Mononuclear cell (primary cell): ENCODE results near the gene CLIC4. TPM values are rescaled to one million over a fixed set of nuclear protein-coding genes. Genes with fewer than 3 reads are reported as not detected.
"Not testable (repeated sequence)": the region's sequence is repeated elsewhere in the genome, so short reads cannot be mapped to it uniquely, and the experiment has no call there.

Experiments
- H3K27me3 ChIP-seq: 2 replicates; pipeline ENCODE4 v1.6.0; 2011; ENCODE audit warnings: low read length, control low read depth; ENCODE audit not compliant: insufficient read depth
- H3K4me1 ChIP-seq: 2 replicates; pipeline ENCODE4 v1.5.1; 2011; ENCODE audit warnings: mild to moderate bottlenecking, low read length, control low read depth; ENCODE audit not compliant: insufficient read depth
- H3K4me3 ChIP-seq: 2 replicates; pipeline ENCODE4 v1.5.1; 2011; ENCODE audit warnings: mild to moderate bottlenecking, low read length, moderate library complexity
- H3K9me3 ChIP-seq: 2 replicates; pipeline ENCODE4 v1.5.1; 2011; ENCODE audit warnings: low read depth, mild to moderate bottlenecking, control low read depth, low read length
- total RNA-seq: library from RNA; depleted of rRNA; stranded (reverse); fragments of >200 nt; gene quantifications from one replicate; pipeline ENCODE4 v1.2.3, GENCODE V29; 2012

Gene CLIC4
- total RNA-seq, 1 donor: 42.8 TPM

DNA sequence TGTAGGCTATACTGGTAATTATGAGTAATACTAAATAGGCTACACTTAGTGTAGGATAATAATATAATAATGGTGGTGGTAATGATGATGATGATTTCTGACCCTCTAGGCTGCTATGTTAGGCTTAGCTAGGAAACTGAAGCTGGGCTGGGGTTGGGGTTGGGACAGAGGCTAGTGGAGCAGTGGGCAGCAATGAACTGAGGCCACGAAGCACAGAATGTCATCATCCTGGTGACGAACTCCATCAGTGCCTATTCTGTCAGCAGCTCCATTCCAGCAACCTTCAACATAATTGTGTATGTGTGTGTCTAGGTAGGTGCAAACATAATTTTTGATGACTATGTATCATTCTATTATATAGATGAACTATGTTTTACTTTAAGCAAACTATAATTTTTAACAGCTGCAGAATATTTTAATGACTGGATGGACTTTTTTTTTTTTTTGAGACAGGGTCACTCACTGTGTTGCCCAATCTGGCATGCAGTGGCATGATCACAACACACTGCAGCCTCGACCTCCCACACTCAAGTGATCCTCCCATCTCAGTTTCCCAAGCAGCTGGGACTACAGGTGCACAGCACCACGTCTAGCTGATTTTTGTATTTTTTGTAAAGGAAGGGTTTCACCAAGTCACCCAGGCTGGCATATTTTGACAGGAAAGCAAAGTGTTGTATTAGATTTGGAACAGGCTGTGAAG is 12.9 kb upstream of the CLIC4 start:
- Histone ChIP-seq H3K4me1 (peaks cover 36% of the 10 kb centered on the region), H3K9me3 (no peaks in the 10 kb centered on the region), H3K27me3 (no peaks in the 10 kb centered on the region), H3K4me3 (no peak overlapping the region)

DNA sequence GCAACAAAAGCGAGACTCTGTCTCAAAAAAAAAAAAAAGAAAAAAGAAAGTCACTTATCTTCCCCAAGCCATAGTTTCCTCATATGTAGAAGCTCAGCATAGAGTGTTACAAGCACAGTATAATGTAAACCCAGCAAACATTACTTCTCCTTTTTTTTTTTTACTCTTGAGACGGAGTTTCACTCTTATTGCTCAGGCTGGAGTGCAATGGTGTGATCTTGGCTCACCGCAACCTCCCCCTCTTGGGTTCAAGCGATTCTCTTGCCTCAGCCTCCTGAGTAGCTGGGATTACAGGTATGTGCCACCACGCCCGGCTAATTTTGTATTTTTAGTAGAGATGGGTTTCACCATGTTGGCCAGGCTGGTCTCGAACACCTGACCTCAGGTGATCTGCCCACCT is 11.9 kb upstream of the CLIC4 start:
- peaks cover 35% of the 10 kb centered on the region for H3K4me1 ChIP-seq
- H3K27me3 ChIP-seq, H3K4me3 ChIP-seq, H3K9me3 ChIP-seq: not testable (repeated sequence)

DNA sequence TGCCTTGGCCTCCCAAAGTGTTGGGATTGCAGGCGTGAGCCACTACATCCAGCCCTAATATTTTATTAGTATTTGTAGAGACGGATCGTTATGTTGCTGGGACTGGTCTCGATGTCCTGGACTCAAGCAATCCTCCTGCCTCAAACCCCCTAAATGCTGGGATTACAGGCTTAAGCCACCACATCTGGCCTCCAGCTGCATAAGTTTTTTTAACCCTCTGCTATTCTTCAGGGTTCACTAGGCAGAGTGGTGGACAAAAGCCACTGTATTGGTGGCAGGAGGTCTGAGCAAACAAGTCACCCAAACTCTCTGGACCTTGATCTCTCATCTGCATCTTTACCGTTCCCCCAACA is 10.1 kb upstream of the CLIC4 start:
- Histone ChIP-seq H3K9me3 (no peaks in the 10 kb centered on the region), H3K27me3 (no peaks in the 10 kb centered on the region), H3K4me1 (peaks cover 35% of the 10 kb centered on the region), H3K4me3 (no peak overlapping the region)

DNA sequence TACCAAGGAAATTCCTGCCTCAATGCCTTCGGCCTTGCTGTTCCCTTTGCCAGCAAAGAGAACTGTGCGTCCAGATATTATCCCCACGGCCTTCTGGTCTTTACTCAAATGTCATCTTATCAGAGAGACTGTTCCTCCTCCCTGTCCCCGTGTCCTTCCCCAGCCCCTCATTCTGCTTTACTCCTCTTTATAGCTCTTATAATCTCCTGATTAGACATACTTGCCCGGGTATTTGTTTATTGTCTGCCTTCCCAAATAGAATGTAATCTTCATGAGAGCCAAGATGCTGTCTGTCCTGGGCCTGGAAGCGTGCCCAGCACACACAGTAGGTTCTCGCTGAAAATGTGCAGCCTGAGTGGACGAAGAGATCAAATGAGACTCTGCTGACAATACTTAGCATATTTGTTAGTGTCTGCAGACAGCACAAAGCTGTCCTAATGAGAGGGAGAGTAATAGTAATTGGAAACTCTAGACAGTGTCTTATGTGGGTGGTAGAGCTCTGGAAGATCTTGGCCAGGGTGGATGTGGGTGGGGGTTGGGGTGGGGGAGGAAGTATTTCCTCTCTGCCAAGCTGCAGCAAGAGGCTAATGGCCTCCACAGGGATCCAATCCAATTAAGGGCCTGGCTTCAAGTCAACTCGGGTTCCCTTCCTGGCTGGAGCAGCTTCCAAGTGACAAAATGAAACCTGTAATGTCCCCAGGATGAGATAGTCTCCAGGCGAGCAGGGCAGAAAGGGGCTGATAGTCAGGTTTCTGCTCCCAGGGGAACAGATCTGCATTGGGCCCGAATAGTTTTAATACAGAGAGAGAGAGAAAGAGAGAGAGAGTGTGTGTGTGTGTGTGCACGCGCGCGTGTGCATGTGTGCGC is 9.5 kb upstream of the CLIC4 start:
- Histone ChIP-seq H3K27me3 (no peaks in the 10 kb centered on the region), H3K9me3 (no peaks in the 10 kb centered on the region), H3K4me1 (peaks cover 35% of the 10 kb centered on the region), H3K4me3 (no peak overlapping the region)

DNA sequence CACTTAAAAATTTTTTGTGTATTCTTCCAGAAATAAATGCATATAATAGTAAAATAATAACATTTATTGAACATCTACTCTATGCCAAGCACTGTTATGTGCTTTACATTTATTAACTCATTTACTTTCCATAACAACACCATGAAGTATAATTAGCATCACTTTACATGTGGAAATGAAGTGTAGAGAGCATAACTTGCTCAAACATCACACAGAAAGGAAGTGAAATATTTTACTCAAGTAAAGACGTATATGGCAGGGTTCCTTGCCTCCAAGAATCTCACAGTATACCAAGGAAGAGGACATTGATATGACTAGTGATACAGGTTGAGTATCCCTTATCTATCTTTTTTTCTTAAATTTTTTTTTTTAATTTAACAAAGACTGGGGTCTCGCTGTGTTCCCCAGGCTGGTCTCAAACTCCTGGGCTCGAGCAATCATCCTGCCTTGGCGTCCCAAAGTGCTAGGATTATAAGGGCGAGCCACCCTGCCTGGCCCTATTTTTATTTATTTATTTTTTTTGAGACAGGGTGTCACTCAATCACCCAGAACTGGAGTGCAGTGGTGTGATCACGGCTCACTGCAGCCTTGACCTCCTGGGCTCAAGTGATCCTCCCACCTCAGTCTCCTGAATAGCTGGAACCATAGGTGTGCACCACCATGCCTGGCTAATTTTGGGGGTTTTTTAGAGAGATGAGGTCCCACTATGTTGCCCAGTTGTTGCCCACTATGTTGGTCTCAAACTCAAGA is 7.7 kb upstream of the CLIC4 start:
- peaks cover 42% of the 10 kb centered on the region for H3K4me1 ChIP-seq
- H3K27me3 ChIP-seq: no peaks in the 10 kb centered on the region
- H3K4me3 ChIP-seq: no peak overlapping the region

DNA sequence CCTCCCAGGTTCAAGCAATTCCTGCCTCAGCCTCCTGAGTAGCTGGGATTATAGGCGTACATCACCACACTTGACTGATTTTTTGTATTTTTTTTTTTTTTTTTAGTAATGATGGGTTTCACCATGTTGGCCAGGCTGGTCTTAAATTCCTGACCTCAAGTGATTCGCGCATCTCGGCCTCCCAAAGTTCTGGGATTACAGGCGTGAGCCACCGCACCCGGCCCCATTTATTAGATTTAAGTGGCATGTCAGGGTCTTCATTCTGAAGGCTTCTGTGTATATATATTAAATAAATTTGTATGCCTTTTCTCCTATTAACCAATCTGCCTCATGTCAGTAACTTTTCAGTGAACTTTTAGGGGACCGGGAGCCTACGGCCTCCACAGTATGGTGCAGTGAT is 6.0 kb upstream of the CLIC4 start:
- Histone ChIP-seq H3K4me1 (peaks cover 42% of the 10 kb centered on the region), H3K27me3 (no peaks in the 10 kb centered on the region), H3K4me3 (no peak overlapping the region), H3K9me3 (no peaks in the 10 kb centered on the region)

More for the DNA sequence above, 7.7 kb upstream of the CLIC4 start:
- H3K9me3 ChIP-seq: no peaks in the 10 kb centered on the region

DNA sequence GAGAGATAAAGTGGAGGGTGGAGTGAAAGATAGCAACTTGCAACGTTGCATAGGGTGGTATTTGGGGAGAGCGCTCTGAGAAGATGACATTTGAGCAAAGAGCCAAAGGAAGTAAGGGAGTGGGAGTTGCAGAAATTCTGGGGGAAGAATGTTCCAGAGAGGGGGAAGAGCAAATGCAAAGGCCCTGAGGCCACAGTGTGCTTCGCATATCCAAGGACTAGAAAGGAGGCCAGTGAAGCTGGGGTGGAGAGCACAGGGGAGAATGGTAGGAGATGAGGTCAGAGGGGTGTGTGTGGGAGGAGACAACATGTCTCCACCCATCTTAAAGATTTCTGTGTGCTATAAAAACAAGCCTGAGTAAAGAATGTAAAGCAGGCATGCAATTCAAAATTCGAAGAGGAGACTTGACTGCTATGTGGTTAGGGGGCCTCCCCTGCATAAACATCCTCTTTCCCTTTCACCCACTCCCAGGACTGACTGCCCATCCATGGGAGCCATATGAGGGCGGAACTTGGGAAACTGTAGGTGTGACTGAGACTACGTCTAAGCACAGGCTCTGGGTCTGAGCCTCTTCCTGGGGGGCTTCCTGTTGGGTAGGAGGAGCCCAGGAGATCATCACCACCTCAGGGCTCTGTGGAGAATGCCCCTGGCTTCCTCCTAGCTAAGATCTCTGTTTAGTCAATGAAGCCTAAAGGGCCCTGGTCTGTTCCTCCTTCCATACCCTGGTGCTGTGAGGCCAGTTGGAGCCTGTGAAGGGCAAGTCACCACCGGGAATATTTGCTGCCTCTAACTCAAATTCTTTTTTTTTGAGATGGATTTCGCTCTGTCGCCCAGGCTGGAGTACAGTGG is 2.9 kb upstream of the CLIC4 start:
- H3K9me3 ChIP-seq: no peaks in the 10 kb centered on the region
- no peaks in the 10 kb centered on the region for H3K27me3 ChIP-seq
- peaks cover 43% of the 10 kb centered on the region for H3K4me1 ChIP-seq
- no peak overlapping the region for H3K4me3 ChIP-seq

DNA sequence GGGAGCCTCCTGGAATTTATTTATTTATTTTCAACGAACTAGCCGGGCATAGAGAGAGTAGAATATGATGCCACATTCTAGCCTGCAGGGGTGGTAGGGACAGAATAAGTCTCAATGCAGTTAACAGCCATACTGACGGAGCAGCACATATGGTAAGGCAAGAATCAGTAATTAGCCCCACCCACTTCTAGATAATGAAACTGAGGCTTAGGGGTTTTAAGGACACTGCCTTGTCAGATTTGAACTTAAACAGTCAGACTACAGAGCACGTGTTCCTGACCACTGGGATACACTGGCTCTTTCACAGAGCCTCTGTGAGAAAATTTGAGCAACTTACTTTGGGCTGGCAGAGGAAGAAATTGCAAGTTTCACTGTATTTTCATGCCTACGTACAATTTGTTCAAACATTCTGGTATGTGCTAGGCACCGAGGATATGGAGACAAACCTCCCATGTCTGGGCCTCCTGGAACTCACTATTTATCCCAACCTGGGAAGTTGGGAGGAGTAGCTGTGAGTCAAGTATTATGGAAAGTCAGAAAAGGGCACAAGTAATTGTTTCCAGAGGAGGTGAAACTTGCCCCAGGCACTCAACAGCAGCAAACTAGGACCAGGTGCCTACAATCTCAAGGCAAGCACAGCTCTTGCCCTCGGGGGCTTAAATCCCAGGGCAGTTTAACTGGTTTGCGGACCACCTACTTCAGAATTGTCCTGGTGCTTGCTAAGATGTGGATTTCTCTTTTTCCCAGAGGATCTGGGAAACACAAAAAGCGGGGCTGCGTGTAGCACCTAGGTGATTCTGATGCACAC is 1.6 kb upstream of the CLIC4 start:
- H3K27me3 ChIP-seq: no peaks in the 10 kb centered on the region
- no peaks in the 10 kb centered on the region for H3K9me3 ChIP-seq
- H3K4me1 ChIP-seq: peaks cover 42% of the 10 kb centered on the region
- H3K4me3 ChIP-seq: no peak overlapping the region

DNA sequence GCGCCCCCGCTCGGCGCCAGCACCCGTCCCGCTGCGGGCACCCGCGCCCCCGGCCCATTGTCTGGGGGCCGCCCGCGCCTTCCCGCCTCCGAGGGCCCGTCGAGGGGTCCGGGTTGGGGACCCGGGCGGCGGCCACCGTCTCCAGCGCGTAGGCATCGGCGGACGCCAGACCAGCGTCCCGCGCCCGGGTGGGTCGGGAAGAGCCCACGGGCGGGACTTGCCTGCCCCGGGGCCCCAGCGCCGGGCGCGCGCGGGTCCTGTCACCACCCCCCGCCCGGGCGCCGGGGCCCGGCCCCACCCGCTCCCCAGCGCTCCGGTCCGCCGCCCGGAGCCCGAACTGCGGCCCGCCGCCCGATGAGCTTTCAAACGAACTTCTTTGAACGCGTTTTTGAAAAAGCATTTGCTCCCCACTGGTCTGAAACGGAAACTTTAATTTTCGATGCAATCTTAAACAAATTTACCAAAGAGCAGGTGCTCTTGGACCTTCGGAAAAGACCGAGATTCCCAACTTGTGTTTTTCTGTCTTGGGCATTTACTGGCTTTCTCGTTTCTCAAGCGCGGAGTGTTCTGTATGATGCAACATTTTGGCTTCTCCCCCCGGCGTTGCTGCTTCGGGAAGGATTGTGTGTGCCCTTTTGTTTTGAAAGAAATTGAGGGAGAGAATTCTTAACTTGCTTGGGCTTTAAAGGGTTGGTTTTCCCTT is 615 bp downstream of the CLIC4 start:
- Histone ChIP-seq H3K4me3 (peak overlapping the region; percentile 72), H3K27me3 (no peaks in the 10 kb centered on the region), H3K9me3 (no peaks in the 10 kb centered on the region), H3K4me1 (peaks cover 42% of the 10 kb centered on the region)

DNA sequence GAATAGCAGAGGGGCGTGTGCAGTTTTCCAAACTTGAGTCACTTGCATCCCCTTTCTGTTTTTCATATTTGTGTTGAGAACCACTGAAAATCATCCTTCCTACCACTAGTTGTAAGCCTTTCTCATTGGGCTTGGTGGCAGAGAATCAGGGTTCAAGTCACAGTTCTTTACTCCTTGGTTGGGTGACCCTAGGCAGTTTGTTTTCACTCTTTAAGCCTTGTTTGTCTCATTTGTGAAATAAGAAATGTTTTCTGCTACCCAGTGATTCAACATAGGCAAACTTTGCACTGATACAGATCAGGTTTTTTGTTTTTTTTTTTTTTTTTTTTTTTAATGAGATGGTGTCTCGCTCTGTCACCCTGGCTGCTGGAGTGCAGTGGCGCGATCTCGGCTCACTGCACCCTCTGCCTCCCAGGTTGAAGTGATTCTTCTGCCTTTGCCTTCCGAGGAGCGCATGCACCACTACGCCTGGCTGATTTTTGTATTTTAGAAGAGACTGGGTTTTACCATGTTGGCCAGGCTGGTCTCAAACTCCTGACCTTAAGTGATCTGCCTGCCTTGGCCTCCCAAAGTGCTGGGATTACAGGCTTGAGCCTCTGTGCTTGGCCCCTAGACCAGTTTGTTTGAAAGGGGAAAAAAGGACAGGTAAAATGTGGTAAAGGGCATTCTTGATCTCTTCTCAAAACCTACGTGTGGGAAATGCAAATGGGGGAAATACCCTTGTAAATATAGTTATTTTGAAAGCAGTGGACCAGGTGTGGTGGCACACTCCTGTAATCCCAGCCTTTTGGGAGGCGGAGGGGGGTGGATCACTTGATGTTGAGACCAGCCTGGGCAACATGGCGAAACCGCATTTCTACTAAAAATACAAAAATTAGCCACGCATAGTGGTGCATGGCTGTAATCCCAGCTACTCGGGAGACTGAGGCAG is 3.2 kb downstream of the CLIC4 start:
- peaks cover 23% of the 10 kb centered on the region for H3K4me1 ChIP-seq
- H3K27me3 ChIP-seq: no peaks in the 10 kb centered on the region
- H3K4me3 ChIP-seq: no peak overlapping the region
- no peaks in the 10 kb centered on the region for H3K9me3 ChIP-seq

DNA sequence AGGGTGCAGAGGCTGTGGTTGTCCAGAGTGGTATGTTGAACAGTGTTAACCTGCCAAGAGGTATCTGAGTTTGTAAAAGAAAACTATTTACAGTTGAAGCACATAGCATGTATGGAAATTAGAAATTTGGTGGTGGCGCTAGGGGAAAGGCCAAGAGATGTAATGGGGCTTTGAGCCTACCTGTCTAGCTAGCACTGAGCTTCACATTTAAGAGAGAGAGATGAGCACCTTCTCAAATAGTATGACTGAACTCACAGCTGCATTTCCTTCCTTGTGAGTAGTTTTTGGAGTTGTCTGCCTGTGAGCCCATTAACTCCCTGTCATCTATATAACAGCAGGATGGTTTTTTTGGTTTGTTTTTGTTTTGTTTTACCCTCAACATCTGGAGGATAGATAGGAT is 4.0 kb downstream of the CLIC4 start:
- no peak overlapping the region for H3K4me3 ChIP-seq
- H3K9me3 ChIP-seq: no peaks in the 10 kb centered on the region
- peaks cover 15% of the 10 kb centered on the region for H3K4me1 ChIP-seq

DNA sequence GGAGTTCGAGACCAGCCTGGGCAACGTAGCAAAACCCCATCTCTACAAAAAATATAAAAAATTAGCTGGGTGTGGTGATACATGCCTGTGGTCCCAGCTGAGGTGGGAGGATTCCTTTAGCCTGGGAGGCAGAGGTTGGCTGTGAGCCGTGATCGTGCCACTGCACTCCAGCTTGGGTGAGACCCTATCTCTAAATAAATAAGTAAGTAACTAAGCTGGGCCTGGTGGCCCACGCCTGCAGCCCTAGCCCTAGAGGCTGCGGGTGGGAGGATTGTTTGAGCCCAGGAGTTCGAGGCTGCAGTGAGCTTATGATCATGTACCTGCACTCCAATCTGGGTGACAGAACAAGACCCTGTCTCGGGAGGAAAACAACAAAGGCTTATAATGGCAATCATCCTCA is 4.6 kb downstream of the CLIC4 start:
- no peaks in the 10 kb centered on the region for H3K27me3 ChIP-seq
- no peaks in the 10 kb centered on the region for H3K9me3 ChIP-seq
- peaks cover 13% of the 10 kb centered on the region for H3K4me1 ChIP-seq
- no peak overlapping the region for H3K4me3 ChIP-seq

More for the DNA sequence above, 4.0 kb downstream of the CLIC4 start:
- H3K27me3 ChIP-seq: no peaks in the 10 kb centered on the region

DNA sequence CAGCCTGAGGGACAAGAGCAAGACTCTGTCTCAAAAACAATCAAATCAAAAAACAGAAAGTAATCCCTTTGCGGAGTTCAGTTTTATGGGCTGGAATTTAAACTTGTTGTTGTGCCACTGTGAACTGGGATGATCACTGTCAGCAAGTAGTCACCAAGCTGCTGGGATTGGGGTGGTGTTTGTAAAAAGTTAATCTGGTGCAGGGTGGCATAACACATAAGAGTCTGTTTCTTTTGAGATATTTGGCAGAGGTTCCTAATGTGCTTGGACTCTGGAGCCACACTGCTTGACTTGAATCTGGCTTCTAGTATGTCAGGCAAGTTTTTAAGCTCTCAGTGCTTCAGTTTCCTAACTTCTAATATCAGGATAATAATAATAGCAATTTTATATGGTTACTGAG is 6.6 kb downstream of the CLIC4 start:
- Histone ChIP-seq H3K9me3 (no peaks in the 10 kb centered on the region), H3K4me1 (peaks cover 8% of the 10 kb centered on the region), H3K27me3 (no peaks in the 10 kb centered on the region), H3K4me3 (no peak overlapping the region)
